HG03045 (cell line): Measurements from ENCODE around the gene FADS6.

Experiments
- ATAC-seq: cut with Tn5 transposase; IDR thresholded peaks from one replicate; pipeline ENCODE4 v1.9.1; 2021; ENCODE audit warnings: mild to moderate bottlenecking, moderate library complexity; ENCODE audit not compliant: unreplicated experiment

Gene FADS6

DNA sequence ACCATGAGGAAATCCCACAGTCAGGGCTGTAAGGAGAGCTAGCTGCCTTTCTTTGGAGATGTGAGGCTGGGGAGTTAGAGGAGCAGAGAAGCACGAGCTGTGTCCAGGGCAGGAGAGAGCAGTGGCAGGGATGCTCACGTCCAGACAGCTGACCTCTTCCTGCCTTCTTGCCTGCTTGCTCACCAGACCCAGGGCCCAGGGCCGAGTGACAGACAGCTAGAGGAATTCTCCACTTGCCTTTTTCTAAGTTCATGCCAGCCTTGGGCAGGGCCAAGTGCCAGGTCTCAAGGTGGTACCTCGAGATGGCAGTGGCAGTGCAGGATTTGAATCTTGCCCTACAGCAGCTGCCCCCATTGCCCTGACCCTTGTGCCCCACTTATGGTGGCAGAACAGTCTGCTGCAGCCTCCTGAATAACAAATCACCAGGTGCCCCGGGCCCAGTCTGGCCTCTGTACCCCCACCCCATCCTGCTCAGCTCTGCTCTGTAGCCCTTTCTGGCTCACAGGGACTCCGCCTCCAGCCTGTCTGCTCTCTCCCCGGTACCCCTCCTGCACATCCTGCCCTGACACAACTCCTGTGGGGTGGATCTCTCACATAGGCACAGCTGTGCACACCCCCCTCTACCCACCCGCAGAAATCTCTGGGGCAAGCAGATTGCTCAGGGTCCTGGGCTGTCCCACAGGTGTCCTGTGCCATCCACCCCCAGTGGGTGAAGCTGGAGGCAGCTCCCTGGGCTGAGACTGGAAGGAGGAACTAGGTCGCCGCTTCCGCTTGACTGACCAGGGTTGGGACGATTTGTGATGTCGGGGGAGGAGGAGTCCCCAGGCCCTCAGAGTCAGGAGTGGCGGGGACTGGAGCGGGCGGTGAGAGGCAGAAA is 59.7 kb downstream of the FADS6 start:
- ATAC-seq, result no peak

DNA sequence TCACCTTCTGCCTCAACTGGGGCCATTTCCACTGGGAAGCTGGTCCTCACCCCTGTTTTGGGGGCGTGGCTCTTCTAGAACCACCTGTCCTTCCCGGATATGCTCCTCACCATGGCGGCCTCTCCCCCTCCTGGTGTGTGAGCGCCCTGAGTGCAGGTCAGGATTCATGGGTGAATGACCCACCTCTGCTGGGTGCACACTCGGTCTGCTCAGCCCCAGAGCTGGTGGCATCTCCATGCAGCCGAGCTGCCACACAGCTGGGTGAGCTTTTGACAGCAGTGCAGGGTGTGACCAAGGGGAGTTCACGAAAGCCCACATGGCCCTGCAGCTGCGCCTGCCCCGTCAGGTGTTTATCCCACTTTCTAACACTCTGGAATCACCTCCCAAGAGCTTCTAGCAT is 61.0 kb downstream of the FADS6 start:
- no peak for ATAC-seq

DNA sequence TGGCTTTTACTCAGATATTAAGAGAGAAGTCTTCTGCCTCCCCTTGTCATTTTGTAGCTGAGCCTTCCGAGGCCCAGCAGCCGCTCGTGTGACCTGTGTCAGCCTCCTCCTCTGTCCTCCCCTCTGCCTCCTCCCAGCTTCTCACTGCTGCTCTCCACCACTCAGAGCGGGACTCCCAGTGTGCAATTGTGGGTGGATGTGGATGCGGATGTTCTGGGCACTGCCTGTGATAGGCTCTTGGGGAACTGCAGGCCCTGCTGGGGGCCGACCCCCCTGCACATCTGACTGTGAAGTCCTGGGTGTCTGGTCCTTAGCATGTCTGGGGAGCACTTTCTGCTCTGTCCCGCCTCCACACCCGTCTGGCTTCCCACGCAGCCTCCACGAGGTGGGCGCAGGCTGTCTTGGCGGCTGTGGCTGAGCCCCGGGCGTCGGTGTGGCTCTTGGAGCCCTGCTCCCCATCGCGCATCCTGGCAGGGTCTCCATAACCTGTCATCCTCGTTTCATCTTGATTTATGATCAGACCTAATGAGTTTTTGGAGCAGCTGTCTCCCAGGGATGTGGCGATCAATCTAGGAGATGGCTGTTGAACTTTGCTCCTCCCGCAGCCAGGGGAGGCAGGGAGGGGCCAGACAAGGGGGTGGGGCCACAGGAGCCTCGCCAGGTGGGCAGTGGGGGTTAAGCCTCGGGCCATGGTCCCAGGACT is 61.8 kb downstream of the FADS6 start:
- ATAC-seq, result no peak

DNA sequence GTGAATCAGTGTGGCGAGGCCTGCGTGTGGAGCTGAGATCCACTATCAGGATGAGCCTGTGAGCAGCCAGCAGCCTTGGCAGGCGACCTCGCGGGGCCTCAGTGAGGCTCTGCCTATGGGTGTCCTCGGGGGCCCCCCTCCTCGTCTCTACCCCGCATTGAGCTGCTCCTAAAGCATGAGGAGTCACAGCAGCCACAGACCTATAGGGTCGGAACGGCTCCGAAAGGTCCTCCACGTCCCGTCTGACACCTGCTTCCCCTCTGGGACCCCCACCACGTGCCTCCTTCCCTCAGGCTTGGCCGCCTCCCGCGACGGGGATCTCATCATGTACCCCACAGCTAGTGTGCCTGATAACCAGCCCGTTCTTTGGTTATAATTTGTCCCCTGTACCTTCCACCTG is 62.6 kb downstream of the FADS6 start:
- no peak for ATAC-seq

DNA sequence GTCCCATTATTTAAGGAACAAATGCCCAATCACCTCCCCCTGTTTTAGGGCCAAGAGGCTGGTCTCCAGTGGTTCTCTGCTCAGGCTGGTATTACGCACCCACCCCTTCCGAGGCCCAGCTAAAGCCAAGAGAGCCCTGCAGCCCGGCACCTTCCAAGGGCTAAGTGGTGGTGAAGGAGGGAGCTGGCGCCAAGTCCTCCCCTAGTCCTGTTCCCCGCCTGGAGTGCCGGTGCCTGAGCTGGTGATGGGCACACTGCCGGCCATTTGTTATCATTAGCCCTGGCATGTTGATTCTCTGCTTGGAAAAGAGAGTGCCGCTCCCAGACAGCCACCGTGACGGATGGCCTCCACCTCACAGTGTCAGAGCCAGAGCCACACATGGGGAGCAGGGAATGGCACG is 65.6 kb downstream of the FADS6 start:
- ATAC-seq, result no peak
